HUES6 (cell line): Measurements from ENCODE around the gene MAML2.
A peak's percentile ranks its signal among the peaks of the same experiment; 100 is the strongest.

Source experiments
- H3K27ac ChIP-seq: 2 replicates; pipeline ENCODE4 v1.7.0; 2013; ENCODE audit warnings: low read depth, mild to moderate bottlenecking, low read length, inconsistent platforms
- H3K27me3 ChIP-seq: 2 replicates; pipeline ENCODE4 v1.6.1; 2013; ENCODE audit warnings: low read length; ENCODE audit not compliant: control insufficient read depth, insufficient read depth
- H3K36me3 ChIP-seq: 2 replicates; pipeline ENCODE4 v1.6.1; 2013; ENCODE audit warnings: low read length; ENCODE audit not compliant: control insufficient read depth, insufficient read depth
- H3K4me1 ChIP-seq: 2 replicates; pipeline ENCODE4 v1.6.1; 2013; ENCODE audit warnings: low read length; ENCODE audit not compliant: control insufficient read depth, insufficient read depth
- H3K4me3 ChIP-seq: 2 replicates; pipeline ENCODE4 v1.5.1; 2013; ENCODE audit warnings: low read depth, low read length
- H3K9ac ChIP-seq: one replicate; pipeline ENCODE4 v1.6.1; 2013; ENCODE audit warnings: mild to moderate bottlenecking, low read length
- H3K9me3 ChIP-seq: 2 replicates; pipeline ENCODE4 v1.6.1; 2013; ENCODE audit warnings: low read depth, low read length; ENCODE audit not compliant: control insufficient read depth, insufficient read depth

MAML2 gene

GRCh38 chr11:96342961-96343711 lies at the start of gene MAML2:
Gene MAML2, minus strand, starts transcription at chr11:96343195. Its CDS starts 1,300 bp downstream, at chr11:96341895.
- peaks cover 3% of the 10 kb centered on the region; the same call in 1 of the 2 replicates for H3K9me3 ChIP-seq
- H3K27ac ChIP-seq: no peak within 1 kb of the TSS; the same call in 1 of the 2 replicates
- peak within 1 kb of the TSS; percentile 80 for H3K9ac ChIP-seq
- H3K4me3 ChIP-seq: peak within 1 kb of the TSS; percentile 90
- no peaks in the 10 kb centered on the region for H3K36me3 ChIP-seq
- no peaks in the 10 kb centered on the region for H3K27me3 ChIP-seq
- H3K4me1 ChIP-seq: peaks cover 33% of the 10 kb centered on the region

GRCh38 chr11:96391698-96392307 lies 48.8 kb upstream of the MAML2 start:
- no peaks in the 10 kb centered on the region for H3K36me3 ChIP-seq
- H3K27me3 ChIP-seq: no peaks in the 10 kb centered on the region
- H3K4me3 ChIP-seq: no peak overlapping the region
- H3K27ac ChIP-seq: no peak overlapping the region
- H3K9me3 ChIP-seq: no peaks in the 10 kb centered on the region; the same call in 1 of the 2 replicates
- H3K9ac ChIP-seq: no peak overlapping the region
- no peaks in the 10 kb centered on the region for H3K4me1 ChIP-seq

GRCh38 chr11:96390488-96390792 lies 47.4 kb upstream of the MAML2 start:
- Histone ChIP-seq H3K9ac (peak overlapping the region; percentile 84), H3K9me3 (no peaks in the 10 kb centered on the region; the same call in 1 of the 2 replicates), H3K27ac (no peak overlapping the region), H3K4me1 (no peaks in the 10 kb centered on the region), H3K36me3 (no peaks in the 10 kb centered on the region; the same call in 1 of the 2 replicates), H3K27me3 (no peaks in the 10 kb centered on the region), H3K4me3 (peak overlapping the region; percentile 89)

GRCh38 chr11:96389720-96390487 lies 46.9 kb upstream of the MAML2 start, which contains the start of the genes CCDC82 and JRKL:
Gene CCDC82, minus strand, starts transcription at chr11:96389912. Its CDS starts 5,165 bp downstream, at chr11:96384747.
Gene JRKL, plus strand, starts transcription at chr11:96390013. Its CDS starts 637 bp downstream, at chr11:96390650.
- Histone ChIP-seq H3K27me3 (no peaks in the 10 kb centered on the region), H3K36me3 (no peaks in the 10 kb centered on the region; the same call in 1 of the 2 replicates), H3K9ac (peak within 1 kb of the TSS; percentile 87), H3K4me3 (peak within 1 kb of the TSS; percentile 89), H3K4me1 (no peaks in the 10 kb centered on the region), H3K9me3 (no peaks in the 10 kb centered on the region; the same call in 1 of the 2 replicates), H3K27ac (peak within 1 kb of the TSS; percentile 63)

- Histone ChIP-seq H3K4me1 (no peaks in the 10 kb centered on the region), H3K9me3 (no peaks in the 10 kb centered on the region; the same call in 1 of the 2 replicates), H3K4me3 (peak overlapping the region; percentile 89), H3K9ac (peak overlapping the region; percentile 87), H3K27me3 (no peaks in the 10 kb centered on the region), H3K36me3 (peaks cover 4% of the 10 kb centered on the region; the same call in 1 of the 2 replicates), H3K27ac (peak overlapping the region; percentile 50)
These were observed 46.1 kb upstream of the MAML2 start for GRCh38 chr11:96388891-96389719.

- H3K4me1 ChIP-seq: no peaks in the 10 kb centered on the region
- no peaks in the 10 kb centered on the region for H3K27me3 ChIP-seq
- H3K36me3 ChIP-seq: peaks cover 31% of the 10 kb centered on the region
- H3K4me3 ChIP-seq: no peak overlapping the region
- H3K9me3 ChIP-seq: no peaks in the 10 kb centered on the region
- H3K27ac ChIP-seq: no peak overlapping the region
- H3K9ac ChIP-seq: no peak overlapping the region
These were observed 42.2 kb upstream of the MAML2 start for GRCh38 chr11:96385187-96385586.

- H3K4me3 ChIP-seq: no peak overlapping the region
- no peaks in the 10 kb centered on the region for H3K27me3 ChIP-seq
- H3K9me3 ChIP-seq: no peaks in the 10 kb centered on the region
- no peaks in the 10 kb centered on the region for H3K4me1 ChIP-seq
- no peak overlapping the region for H3K9ac ChIP-seq
- no peak overlapping the region for H3K27ac ChIP-seq
- H3K36me3 ChIP-seq: peaks cover 34% of the 10 kb centered on the region
These were observed 41.2 kb upstream of the MAML2 start for GRCh38 chr11:96384156-96384555.

- Histone ChIP-seq H3K4me3 (no peak overlapping the region), H3K36me3 (peaks cover 21% of the 10 kb centered on the region), H3K27ac (no peak overlapping the region), H3K27me3 (no peaks in the 10 kb centered on the region), H3K9me3 (no peaks in the 10 kb centered on the region), H3K9ac (no peak overlapping the region), H3K4me1 (no peaks in the 10 kb centered on the region)
These were observed 33.8 kb upstream of the MAML2 start for GRCh38 chr11:96376796-96377195.

GRCh38 chr11:96373826-96374225 lies 30.8 kb upstream of the MAML2 start:
- no peaks in the 10 kb centered on the region for H3K9me3 ChIP-seq
- no peak overlapping the region for H3K27ac ChIP-seq
- H3K4me1 ChIP-seq: no peaks in the 10 kb centered on the region
- peaks cover 21% of the 10 kb centered on the region for H3K36me3 ChIP-seq
- H3K4me3 ChIP-seq: no peak overlapping the region
- H3K27me3 ChIP-seq: no peaks in the 10 kb centered on the region
- no peak overlapping the region for H3K9ac ChIP-seq

GRCh38 chr11:96367342-96367741 lies 24.3 kb upstream of the MAML2 start:
- Histone ChIP-seq H3K4me1 (no peaks in the 10 kb centered on the region), H3K36me3 (peaks cover 38% of the 10 kb centered on the region), H3K9ac (no peak overlapping the region), H3K4me3 (no peak overlapping the region), H3K27me3 (no peaks in the 10 kb centered on the region), H3K27ac (no peak overlapping the region), H3K9me3 (no peaks in the 10 kb centered on the region)
